WERI-Rb-1 (cell line): Measurements from ENCODE around the gene MKRN2.
"Not testable (repeated sequence)": the region's sequence is repeated elsewhere in the genome, so short reads cannot be mapped to it uniquely, and the experiment has no call there.

Experiments used
- DNase-seq: peaks from one replicate; pipeline ENCODE4 v3.0.0-alpha.2; 2020
- H3K27ac ChIP-seq: fragments of 250-450 bp; sonication (Bioruptor Pico); 2 replicates; pipeline ENCODE4 v1.5.1; 2020; ENCODE audit warnings: mild to moderate bottlenecking, moderate library complexity
- H3K27me3 ChIP-seq: fragments of 250-450 bp; sonication (Bioruptor Pico); 2 replicates; pipeline ENCODE4 v1.5.1; 2021; ENCODE audit warnings: mild to moderate bottlenecking, low read depth, moderate library complexity; ENCODE audit not compliant: insufficient read depth, severe bottlenecking
- H3K36me3 ChIP-seq: fragments of 250-450 bp; sonication (Bioruptor Pico); 2 replicates; pipeline ENCODE4 v1.5.1; 2020; ENCODE audit warnings: mild to moderate bottlenecking, moderate library complexity
- H3K4me3 ChIP-seq: 2 replicates; pipeline ENCODE4 v1.5.1; 2011; ENCODE audit warnings: low read depth, mild to moderate bottlenecking, control low read depth, low read length
- H3K9me3 ChIP-seq: fragments of 250-450 bp; sonication (Bioruptor Pico); 2 replicates; pipeline ENCODE4 v1.5.1; 2021; ENCODE audit warnings: mild to moderate bottlenecking, moderate library complexity; ENCODE audit not compliant: severe bottlenecking
- TF ChIP-seq, protein P1 (sequence below): IDR thresholded peaks from 2 replicates; pipeline ENCODE4 v1.5.1; 2011; ENCODE audit warnings: low read depth, mild to moderate bottlenecking, control low read depth, inconsistent platforms, low read length

Gene MKRN2

GRCh38 chr3:12624056-12624455 lies 67.2 kb downstream of the MKRN2 start:
- no peaks in the 10 kb centered on the region for H3K9me3 ChIP-seq
- H3K27ac ChIP-seq: no peak overlapping the region
- DNase-seq: no peak
- H3K4me3 ChIP-seq: no peak overlapping the region
- TF ChIP-seq, protein P1, sequence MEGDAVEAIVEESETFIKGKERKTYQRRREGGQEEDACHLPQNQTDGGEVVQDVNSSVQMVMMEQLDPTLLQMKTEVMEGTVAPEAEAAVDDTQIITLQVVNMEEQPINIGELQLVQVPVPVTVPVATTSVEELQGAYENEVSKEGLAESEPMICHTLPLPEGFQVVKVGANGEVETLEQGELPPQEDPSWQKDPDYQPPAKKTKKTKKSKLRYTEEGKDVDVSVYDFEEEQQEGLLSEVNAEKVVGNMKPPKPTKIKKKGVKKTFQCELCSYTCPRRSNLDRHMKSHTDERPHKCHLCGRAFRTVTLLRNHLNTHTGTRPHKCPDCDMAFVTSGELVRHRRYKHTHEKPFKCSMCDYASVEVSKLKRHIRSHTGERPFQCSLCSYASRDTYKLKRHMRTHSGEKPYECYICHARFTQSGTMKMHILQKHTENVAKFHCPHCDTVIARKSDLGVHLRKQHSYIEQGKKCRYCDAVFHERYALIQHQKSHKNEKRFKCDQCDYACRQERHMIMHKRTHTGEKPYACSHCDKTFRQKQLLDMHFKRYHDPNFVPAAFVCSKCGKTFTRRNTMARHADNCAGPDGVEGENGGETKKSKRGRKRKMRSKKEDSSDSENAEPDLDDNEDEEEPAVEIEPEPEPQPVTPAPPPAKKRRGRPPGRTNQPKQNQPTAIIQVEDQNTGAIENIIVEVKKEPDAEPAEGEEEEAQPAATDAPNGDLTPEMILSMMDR: no peak
- no peaks in the 10 kb centered on the region for H3K27me3 ChIP-seq
- peaks cover 5% of the 10 kb centered on the region; the same call in 1 of the 2 replicates for H3K36me3 ChIP-seq

DNA sequence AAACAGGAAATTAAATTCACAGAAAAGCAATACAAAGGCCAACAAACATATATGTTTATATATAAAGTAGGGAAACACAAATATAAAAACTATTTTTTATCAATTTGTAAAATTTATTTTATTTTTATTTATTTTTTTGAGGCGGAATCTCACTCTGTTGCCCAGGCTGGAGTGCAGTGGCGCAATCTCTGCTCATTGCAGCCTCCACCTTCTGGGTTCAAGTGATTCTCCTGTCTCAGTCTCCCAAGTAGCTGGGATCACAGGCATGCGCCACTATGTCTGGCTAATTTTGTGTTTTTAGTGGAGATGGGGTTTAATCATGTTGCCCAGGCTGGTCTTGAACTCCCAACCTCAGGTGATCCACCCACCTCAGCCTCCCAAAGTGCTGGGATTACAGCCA lies 68.1 kb downstream of the MKRN2 start:
- H3K36me3 ChIP-seq, H3K9me3 ChIP-seq, H3K4me3 ChIP-seq, H3K27me3 ChIP-seq, H3K27ac ChIP-seq, DNase-seq: not testable (repeated sequence)

DNA sequence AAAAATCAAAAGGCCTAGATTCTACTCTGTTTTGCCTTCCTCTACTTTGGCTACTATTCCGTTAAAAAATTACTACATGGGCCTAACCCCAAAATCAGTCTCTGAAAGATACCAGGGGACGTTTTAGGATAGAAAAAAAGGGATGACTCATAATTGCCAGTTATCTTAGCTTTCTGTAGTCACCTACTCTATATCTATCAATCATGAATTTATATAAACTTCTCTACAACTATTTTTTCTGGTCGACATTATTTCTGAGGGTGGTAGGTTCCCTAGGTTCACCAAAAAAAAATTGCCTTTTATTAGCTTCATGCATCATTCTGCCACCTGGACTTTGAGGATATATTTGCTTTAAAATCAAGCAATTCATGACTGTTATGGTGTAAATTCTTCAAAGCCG lies 70.5 kb downstream of the MKRN2 start:
- H3K36me3 ChIP-seq: no peaks in the 10 kb centered on the region; the same call in 1 of the 2 replicates
- no peak for DNase-seq
- TF ChIP-seq, protein P1: no peak
- no peak overlapping the region for H3K4me3 ChIP-seq
- no peaks in the 10 kb centered on the region for H3K27me3 ChIP-seq
- no peak overlapping the region for H3K27ac ChIP-seq
- H3K9me3 ChIP-seq: no peaks in the 10 kb centered on the region

GRCh38 chr3:12628813-12629212 lies 71.9 kb downstream of the MKRN2 start:
- no peak overlapping the region for H3K27ac ChIP-seq
- no peak overlapping the region for H3K4me3 ChIP-seq
- no peak for DNase-seq
- TF ChIP-seq, protein P1: no peak
- no peaks in the 10 kb centered on the region; the same call in 1 of the 2 replicates for H3K36me3 ChIP-seq
- no peaks in the 10 kb centered on the region for H3K9me3 ChIP-seq
- no peaks in the 10 kb centered on the region for H3K27me3 ChIP-seq

DNA sequence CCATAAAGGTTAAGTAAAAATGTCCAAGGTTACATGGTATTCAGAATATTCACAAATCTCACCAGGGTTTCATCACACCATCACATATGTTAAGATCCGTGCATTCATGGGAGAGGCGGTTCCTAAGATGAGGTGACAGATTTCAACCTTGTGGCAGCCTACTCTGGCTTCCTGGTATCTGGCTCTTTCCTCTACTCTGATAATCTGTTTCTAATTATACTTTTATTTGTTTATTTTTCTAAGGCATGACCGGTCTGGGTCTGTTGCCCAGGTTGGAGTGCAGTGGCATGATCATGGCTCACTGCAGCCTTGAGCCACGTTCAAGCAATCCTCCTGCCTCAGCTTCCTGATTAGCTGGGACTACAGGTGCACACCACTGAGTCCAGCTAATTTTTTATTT lies 72.7 kb downstream of the MKRN2 start:
- Histone ChIP-seq H3K27ac (no peak overlapping the region), H3K9me3 (no peaks in the 10 kb centered on the region), H3K27me3 (no peaks in the 10 kb centered on the region), H3K4me3 (no peak overlapping the region), H3K36me3 (no peaks in the 10 kb centered on the region; the same call in none of the 2 replicates)
- DNase-seq: no peak
- TF ChIP-seq, protein P1: no peak

- Histone ChIP-seq H3K9me3 (no peaks in the 10 kb centered on the region), H3K27me3 (no peaks in the 10 kb centered on the region), H3K36me3 (no peaks in the 10 kb centered on the region; the same call in none of the 2 replicates), H3K27ac (no peak overlapping the region), H3K4me3 (no peak overlapping the region)
- no peak for DNase-seq
- TF ChIP-seq, protein P1: no peak
Observed at GRCh38 chr3:12630292-12630691, 73.4 kb downstream of the MKRN2 start.

DNA sequence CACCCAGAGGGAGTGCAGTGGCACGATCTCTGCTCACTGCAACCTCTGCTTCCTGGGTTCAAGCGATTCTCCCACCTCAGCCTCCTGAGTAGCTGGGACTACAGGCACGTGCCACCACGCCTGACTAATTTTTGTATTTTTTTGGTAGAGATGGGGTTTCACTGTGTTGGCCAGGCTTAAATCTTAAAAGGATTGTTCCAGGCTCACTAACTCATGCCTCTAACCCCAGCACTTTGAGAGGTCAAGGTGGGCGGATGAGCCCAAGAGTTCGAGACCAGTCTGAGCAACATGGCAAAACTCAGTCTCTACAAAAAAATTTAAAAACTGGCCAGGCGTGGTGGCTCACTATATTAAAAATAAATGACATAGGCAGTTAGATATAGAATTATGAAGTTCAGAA lies 74.0 kb downstream of the MKRN2 start:
- H3K4me3 ChIP-seq, DNase-seq, H3K27ac ChIP-seq, H3K9me3 ChIP-seq, H3K36me3 ChIP-seq, H3K27me3 ChIP-seq: not testable (repeated sequence)
